Esophagus muscularis mucosa (tissue), 4 donors: ENCODE data around the gene FBLN1. TPM values are rescaled to one million over a fixed set of nuclear protein-coding genes. Genes with fewer than 3 reads are reported as not detected.
"Not testable (repeated sequence)": the region's sequence is repeated elsewhere in the genome, so short reads cannot be mapped to it uniquely, and the experiment has no call there.

ENCODE experiments used
- DNase-seq: peaks from one replicate; pipeline ENCODE4 v3.0.0-alpha.2; 2017; ENCODE audit errors: extremely low spot score
- H3K27ac ChIP-seq, 4 donors: fragments of 200-600 bp; sonication (generic); replicated peaks in 1 of 4; 1 replicate in 3 of 4; 2 replicates in 1 of 4; pipeline ENCODE4 v1.5.1; 2016 to 2019; ENCODE audit warnings: mild to moderate bottlenecking in 1 of 4
- H3K27me3 ChIP-seq, 4 donors: fragments of 200-600 bp; sonication (generic); one replicate each; pipeline versions ENCODE4 v1.5.1 to v1.6.0; 2016 to 2019
- H3K36me3 ChIP-seq, 4 donors: fragments of 200-600 bp; sonication (generic); one replicate each; pipeline ENCODE4 v1.5.1; 2016 to 2019
- H3K4me1 ChIP-seq, 4 donors: fragments of 200-600 bp; sonication (generic); one replicate each; pipeline ENCODE4 v1.5.1; 2016 to 2019
- H3K4me3 ChIP-seq, 4 donors: fragments of 200-600 bp; sonication (generic); 1 replicate in 2 of 4; 2 replicates in 2 of 4; pipeline ENCODE4 v1.5.1; 2016 to 2019; ENCODE audit warnings: mild to moderate bottlenecking in 4 of 4, moderate library complexity in 1 of 4
- H3K9me3 ChIP-seq, 4 donors: fragments of 200-600 bp; sonication (generic); 1 replicate in 3 of 4; 2 replicates in 1 of 4; pipeline ENCODE4 v1.5.1; 2016 to 2019
- CTCF ChIP-seq, 3 experiments: fragments of 200-600 bp in 2 of 3; fragments of 450-650 bp in 1 of 3; sonication (generic) in 2 of 3; IDR thresholded peaks; one replicate each; pipeline ENCODE4 v1.5.1; 2017 to 2019; ENCODE audit warnings: antibody characterized with exemption in 3 of 3, mild to moderate bottlenecking in 2 of 3, moderate library complexity in 1 of 3
- EP300 ChIP-seq: sonication (generic); formaldehyde crosslinking; IDR thresholded peaks from one replicate; pipeline ENCODE4 v1.6.1; 2017; ENCODE audit warnings: antibody characterized with exemption
- POLR2A ChIP-seq: fragments of 450-650 bp; IDR thresholded peaks from one replicate; pipeline ENCODE4 v1.6.1; 2017; ENCODE audit warnings: antibody characterized with exemption, moderate library complexity, mild to moderate bottlenecking, low read depth
- POLR2AphosphoS5 ChIP-seq, 2 donors: sonication (generic); formaldehyde crosslinking; IDR thresholded peaks; one replicate each; pipeline ENCODE4 v1.6.1; 2017; ENCODE audit warnings: antibody characterized with exemption in 2 of 2
- whole genome bisulfite sequencing: methylation state at CpG from one replicate; pipeline ENCODE4 v1.1.5; 2018; 5-methylcytosine and 5-hydroxymethylcytosine counted together
- intact Hi-C: fragments of 100-400 bp; cut with DNase I; formaldehyde crosslinking; loops from one replicate; pipeline ENCODE4 v1.15.1; 2023
- total RNA-seq, 4 donors: library from RNA; depleted of rRNA; stranded (reverse); fragments of >200 nt; gene quantifications; one replicate each; pipeline versions ENCODE4 v1.1.0 to v1.2.1, GENCODE V29; 2016

FBLN1 gene
- total RNA-seq, 4 donors from 2014 or later, result 355 to 534 (median 417) TPM

- DNase-seq, result no peak
- intact Hi-C loops, result no loop called here
- peak overlapping the region; percentile 34 to 74 (median 58) for H3K27ac ChIP-seq
- H3K4me1 ChIP-seq, result peaks cover 0 to 16% (median 2%) of the 10 kb centered on the region in 4 donors
- peaks cover 0 to 16% (median 0%) of the 10 kb centered on the region in 4 donors for H3K27me3 ChIP-seq
- H3K9me3 ChIP-seq, result no peaks in the 10 kb centered on the region
- WGBS, result 55% methylated on average over 14 of the region's 14 CpGs
- H3K4me3 ChIP-seq, result no peak overlapping the region
- no peak for TF ChIP-seq CTCF (IDR thresholded peaks at IDR 0.05)
- peak in 1 of 2 donors; percentile 54 for TF ChIP-seq POLR2AphosphoS5 (IDR thresholded peaks at IDR 0.05)
- H3K36me3 ChIP-seq, result no peaks in the 10 kb centered on the region
These were observed 42.2 kb upstream of the FBLN1 start for GRCh38 chr22:45460288-45461109.

GRCh38 chr22:45462034-45462655, 40.5 kb upstream of the FBLN1 start:
- H3K4me1 ChIP-seq, result peaks cover 0 to 16% (median 2%) of the 10 kb centered on the region in 4 donors
- H3K4me3 ChIP-seq, result no peak overlapping the region
- intact Hi-C loops, result no loop called here
- H3K27ac ChIP-seq, result no peak overlapping the region
- H3K36me3 ChIP-seq, result no peaks in the 10 kb centered on the region
- 96% methylated on average over 6 of the region's 6 CpGs for WGBS
- no peak for TF ChIP-seq POLR2A
- DNase-seq, result no peak
- H3K9me3 ChIP-seq, result peaks cover 0 to 6% (median 0%) of the 10 kb centered on the region in 4 donors
- peaks cover 0 to 10% (median 0%) of the 10 kb centered on the region in 4 donors for H3K27me3 ChIP-seq

- Histone ChIP-seq H3K27me3 (peaks cover 0 to 10% (median 0%) of the 10 kb centered on the region in 4 donors), H3K4me1 (peaks cover 0 to 16% (median 2%) of the 10 kb centered on the region in 4 donors)
- 99% methylated on average over 3 of the region's 3 CpGs for WGBS
- H3K27ac ChIP-seq, DNase-seq, H3K36me3 ChIP-seq, intact Hi-C loops, H3K9me3 ChIP-seq, H3K4me3 ChIP-seq: not testable (repeated sequence)
These were observed 39.0 kb upstream of the FBLN1 start for GRCh38 chr22:45463691-45464090.

- 75% methylated on average over 3 of the region's 3 CpGs for WGBS
- H3K9me3 ChIP-seq, result peaks cover 0 to 6% (median 0%) of the 10 kb centered on the region in 4 donors
- no peaks in the 10 kb centered on the region for H3K36me3 ChIP-seq
- DNase-seq, result no peak
- intact Hi-C loops, result no loop called here
- no peak for TF ChIP-seq POLR2A
- TF ChIP-seq POLR2AphosphoS5 (IDR thresholded peaks at IDR 0.05), result no peak
- TF ChIP-seq EP300, result no peak
- no peak for TF ChIP-seq CTCF (IDR thresholded peaks at IDR 0.05)
- H3K27me3 ChIP-seq, result no peaks in the 10 kb centered on the region
- H3K27ac ChIP-seq, result no peak overlapping the region
- peaks cover 0 to 16% (median 6%) of the 10 kb centered on the region in 4 donors for H3K4me1 ChIP-seq
- H3K4me3 ChIP-seq, result no peak overlapping the region
These were observed 37.0 kb upstream of the FBLN1 start for GRCh38 chr22:45465633-45466032.

- Histone ChIP-seq H3K27me3 (no peaks in the 10 kb centered on the region), H3K4me1 (peaks cover 0 to 15% (median 4%) of the 10 kb centered on the region in 4 donors), H3K27ac (peak overlapping the region in 1 of 4 donors; percentile 12), H3K9me3 (peaks cover 0 to 6% (median 0%) of the 10 kb centered on the region in 4 donors), H3K36me3 (no peaks in the 10 kb centered on the region), H3K4me3 (no peak overlapping the region)
- TF ChIP-seq CTCF (IDR thresholded peaks at IDR 0.05), result no peak
- no peak for TF ChIP-seq POLR2A
- TF ChIP-seq POLR2AphosphoS5 (IDR thresholded peaks at IDR 0.05), result no peak
- no peak for TF ChIP-seq EP300
- intact Hi-C loops, result no loop called here
- no peak for DNase-seq
- 74% methylated on average over 7 of the region's 7 CpGs for WGBS
These were observed 33.8 kb upstream of the FBLN1 start for GRCh38 chr22:45468872-45469271.
